HG02588 (cell line): ENCODE results near the gene LIMCH1.
"Not testable (repeated sequence)": the region's sequence is repeated elsewhere in the genome, so short reads cannot be mapped to it uniquely, and the experiment has no call there.

Experiments
- ATAC-seq: cut with Tn5 transposase; IDR thresholded peaks from one replicate; pipeline ENCODE4 v1.9.1; 2021; ENCODE audit warnings: mild to moderate bottlenecking, moderate library complexity; ENCODE audit not compliant: unreplicated experiment

Gene LIMCH1

GRCh38 chr4:41638866-41639265, 100.9 kb downstream of the LIMCH1 start:
- ATAC-seq: no peak

DNA sequence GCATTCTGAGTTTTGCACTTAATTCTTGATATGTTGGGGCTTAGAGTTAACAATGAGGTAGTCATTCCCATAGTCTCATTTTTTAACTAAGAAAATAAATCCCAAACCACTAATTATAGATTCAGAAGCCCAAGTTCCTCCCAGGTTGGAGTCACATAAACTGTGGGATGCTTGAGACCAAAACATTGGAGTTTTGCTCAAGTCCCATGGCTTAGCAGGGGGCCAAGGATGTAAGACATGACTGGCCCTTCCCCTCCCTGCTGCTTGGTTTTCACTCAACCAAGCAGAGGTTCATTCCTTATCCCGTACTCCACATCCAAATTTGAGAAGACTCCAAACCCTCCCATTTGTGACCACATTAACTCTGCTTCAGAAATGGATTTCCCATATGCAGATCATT, 101.3 kb downstream of the LIMCH1 start:
- no peak for ATAC-seq

GRCh38 chr4:41640906-41641305, 102.9 kb downstream of the LIMCH1 start:
- ATAC-seq: no peak

GRCh38 chr4:41642746-41643145, 104.8 kb downstream of the LIMCH1 start:
- ATAC-seq: not testable (repeated sequence)

DNA sequence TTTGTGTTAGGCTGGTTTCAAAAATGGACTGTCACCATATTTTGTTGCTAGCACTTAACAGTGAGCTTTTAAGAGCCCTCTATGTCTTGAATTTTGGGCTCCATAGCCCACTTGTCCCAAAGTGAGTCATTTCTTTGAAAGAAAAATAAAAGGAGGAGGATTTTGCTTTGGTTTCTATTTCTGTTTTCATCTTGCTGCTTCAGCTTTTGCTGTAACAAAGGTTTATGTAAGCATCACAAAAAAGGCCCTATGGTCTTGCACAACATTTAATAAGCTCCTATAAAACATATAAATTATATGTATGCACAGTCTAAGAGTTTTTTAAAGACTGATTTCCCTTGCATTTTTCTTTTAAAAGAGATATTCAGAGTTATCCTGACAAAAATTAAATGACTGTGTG, 105.4 kb downstream of the LIMCH1 start:
- no peak for ATAC-seq

- no peak for ATAC-seq
Observed at GRCh38 chr4:41644288-41644914, 106.4 kb downstream of the LIMCH1 start.

GRCh38 chr4:41644915-41645295, 106.9 kb downstream of the LIMCH1 start:
- ATAC-seq: no peak

GRCh38 chr4:41645728-41646390, 107.9 kb downstream of the LIMCH1 start:
- no peak for ATAC-seq

- no peak for ATAC-seq
Observed at GRCh38 chr4:41646862-41647261, 108.9 kb downstream of the LIMCH1 start.

GRCh38 chr4:41647383-41647782, 109.4 kb downstream of the LIMCH1 start:
- no peak for ATAC-seq

DNA sequence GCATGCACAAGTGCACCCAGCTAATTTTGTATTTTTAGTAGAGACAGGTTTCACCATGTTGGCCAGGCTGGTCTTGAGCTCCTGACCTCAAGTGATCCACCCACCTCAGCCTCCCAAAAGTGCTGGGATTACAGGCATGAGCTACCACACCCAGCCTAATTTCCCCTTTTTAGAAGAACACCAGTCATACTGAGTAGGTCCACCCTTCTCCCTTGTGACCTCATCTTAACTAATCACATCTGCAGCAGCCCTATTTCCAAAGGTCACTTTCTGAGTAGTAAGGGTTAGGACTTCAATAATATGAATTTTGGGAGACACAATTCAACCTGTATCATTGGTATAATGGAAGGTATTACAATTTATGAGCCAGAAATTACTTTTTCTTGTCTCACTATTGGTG, 113.2 kb downstream of the LIMCH1 start:
- ATAC-seq: not testable (repeated sequence)

DNA sequence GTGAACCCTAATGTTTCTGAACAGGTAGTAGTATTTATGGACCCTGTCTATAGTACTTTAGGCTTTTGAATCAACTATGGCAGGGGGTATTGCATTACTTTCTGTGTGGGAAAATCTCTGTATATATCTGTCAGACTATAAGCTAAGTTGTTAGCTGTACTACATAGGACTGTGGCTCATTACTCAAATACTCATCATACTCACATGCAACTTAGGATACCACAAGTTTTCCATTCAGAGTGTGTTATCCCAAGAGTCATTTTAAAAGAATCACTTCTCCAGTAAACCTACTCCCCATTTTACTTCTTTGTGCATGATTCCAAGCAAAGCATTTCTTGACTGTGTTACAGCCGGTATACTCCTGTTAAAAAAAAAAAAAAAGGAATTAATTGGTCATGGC, 115.0 kb downstream of the LIMCH1 start:
- no peak for ATAC-seq

GRCh38 chr4:41653523-41653922, 115.6 kb downstream of the LIMCH1 start:
- ATAC-seq: no peak

GRCh38 chr4:41655177-41655576, 117.2 kb downstream of the LIMCH1 start:
- no peak for ATAC-seq

GRCh38 chr4:41656106-41656505, 118.1 kb downstream of the LIMCH1 start:
- no peak for ATAC-seq

DNA sequence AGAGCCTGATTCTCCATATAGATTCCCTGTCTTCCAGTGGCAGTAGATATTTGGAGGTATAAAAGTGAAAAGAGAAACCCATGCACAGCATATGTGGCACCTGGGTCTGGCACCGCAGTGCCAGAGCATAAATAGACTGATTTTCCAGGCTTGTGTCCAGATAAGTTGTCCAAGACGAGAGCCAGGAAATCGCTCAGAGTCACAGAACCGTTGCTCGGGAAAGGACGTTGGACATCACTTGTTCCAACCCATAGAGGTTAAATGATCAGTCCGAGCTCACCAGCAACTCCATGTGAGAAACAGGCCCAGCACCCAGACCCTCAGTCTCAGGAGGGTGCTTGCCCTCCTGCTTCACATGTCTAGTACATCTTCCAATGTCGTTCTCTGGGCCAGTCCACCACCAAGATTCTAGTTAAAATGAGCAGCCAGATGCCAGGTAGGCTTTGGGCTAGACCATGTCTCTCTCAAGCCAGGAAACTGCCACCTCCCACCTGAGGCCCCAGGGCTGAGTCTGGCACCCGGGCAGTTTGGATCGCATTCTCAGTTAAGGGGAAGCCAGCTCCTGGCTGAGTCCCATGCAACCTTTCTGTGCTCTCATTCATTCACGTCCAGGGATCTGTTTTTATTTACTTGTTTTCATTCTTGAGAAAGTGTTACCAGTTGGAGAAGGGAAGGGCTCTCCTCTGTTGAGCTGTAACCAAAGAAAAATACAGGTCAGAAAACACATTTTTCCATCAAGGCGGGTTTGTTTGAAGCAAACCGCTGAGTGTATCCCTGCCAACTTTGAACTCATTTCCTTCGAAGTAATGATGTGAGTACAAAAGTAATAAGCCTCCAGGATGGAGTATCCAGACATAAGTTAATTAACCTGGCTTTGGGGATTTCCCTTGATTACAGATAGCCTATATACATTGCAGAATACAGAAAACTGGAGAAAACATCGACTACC, 118.9 kb downstream of the LIMCH1 start:
- no peak for ATAC-seq

- ATAC-seq: no peak
Observed at GRCh38 chr4:41657561-41657960, 119.6 kb downstream of the LIMCH1 start.

DNA sequence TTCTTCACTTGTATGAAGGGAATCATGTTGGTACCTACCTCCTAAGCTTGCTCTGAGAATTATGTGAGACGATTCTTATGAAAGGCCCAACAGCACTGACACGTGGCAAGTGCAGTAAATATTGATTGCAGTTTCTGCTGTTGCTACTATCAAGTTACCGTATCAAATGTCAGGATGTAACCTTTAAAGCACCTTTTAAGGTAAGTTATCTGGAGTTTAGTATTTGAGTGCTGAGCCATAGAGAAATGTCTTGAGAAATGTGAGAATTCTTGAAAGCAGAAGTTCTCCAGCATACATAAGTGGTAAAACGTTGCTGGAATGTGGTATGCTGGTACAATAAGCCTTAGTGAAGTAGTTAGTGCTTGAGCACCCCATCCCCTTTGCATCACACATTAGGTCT, 120.2 kb downstream of the LIMCH1 start:
- ATAC-seq: no peak

DNA sequence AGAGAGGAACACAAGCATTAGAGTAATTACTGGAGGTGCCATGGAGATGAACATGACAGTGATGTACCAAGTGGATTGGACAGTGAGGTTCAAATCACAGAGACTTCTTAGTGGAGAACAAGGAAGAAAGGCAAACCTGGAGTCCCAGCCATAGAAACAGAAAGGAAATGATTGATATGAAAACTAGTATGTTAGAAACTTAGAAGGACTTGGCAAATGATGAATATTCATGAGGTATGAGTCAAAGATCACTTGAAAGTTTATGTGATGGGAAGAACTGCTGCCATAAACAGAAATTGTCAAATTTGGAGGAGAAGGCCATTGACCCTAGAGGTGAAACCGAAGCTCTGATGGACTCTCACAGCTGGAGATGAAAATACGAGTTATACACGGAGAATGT, 122.4 kb downstream of the LIMCH1 start:
- no peak for ATAC-seq

DNA sequence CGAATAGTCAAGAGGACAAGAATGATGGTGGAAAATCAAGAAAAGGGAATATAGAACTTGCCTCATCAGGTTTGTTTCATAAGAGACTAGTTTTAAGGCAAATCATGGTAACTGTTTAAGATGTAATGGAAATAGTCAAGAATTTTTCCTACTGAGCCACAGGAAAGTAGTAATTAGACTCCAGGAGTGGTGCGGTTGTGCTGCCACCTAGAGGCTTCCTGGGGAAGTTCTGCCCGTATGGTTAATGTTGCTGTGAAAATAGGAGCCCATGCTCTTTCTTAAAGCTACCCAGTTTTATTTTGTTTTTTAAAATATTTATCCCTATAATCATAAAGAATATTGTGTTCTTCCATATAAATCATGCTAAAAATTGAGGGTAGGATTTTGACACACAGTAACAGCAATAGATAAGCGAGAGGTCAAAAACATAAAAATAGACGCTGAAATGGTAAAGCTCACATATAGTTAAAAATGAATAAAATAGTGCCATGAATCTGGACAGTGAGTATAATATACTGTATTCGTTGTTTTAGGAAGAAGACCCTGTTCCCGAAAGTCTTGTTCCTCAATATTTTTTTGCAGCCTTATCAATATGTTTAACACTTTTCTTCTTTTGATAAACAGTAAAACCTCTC, 123.6 kb downstream of the LIMCH1 start:
- ATAC-seq: peak; percentile 72

- no peak for ATAC-seq
Observed at GRCh38 chr4:41665636-41666207, 127.8 kb downstream of the LIMCH1 start.
